Fibroblast of lung (primary cell): ENCODE measurements around the gene KLK4. TPM values are rescaled to one million over a fixed set of nuclear protein-coding genes. Genes with fewer than 3 reads are reported as not detected.

Experiments used
- DNase-seq, 2 donors: peaks; one replicate each; pipeline versions ENCODE4 v3.0.0 to v3.0.0-alpha.2; 2010; ENCODE audit warnings: low read depth in 2 of 2
- H2AFZ ChIP-seq: 2 replicates; pipeline ENCODE4 v1.5.1; 2012; ENCODE audit warnings: low read length, control low read depth, inconsistent platforms
- H3K27ac ChIP-seq: 2 replicates; pipeline ENCODE4 v1.5.1; 2011; ENCODE audit warnings: low read length, control low read depth; ENCODE audit not compliant: insufficient read depth
- H3K27me3 ChIP-seq: 2 replicates; pipeline ENCODE4 v1.5.1; 2011; ENCODE audit warnings: mild to moderate bottlenecking, low read length; ENCODE audit not compliant: control insufficient read depth, insufficient read depth
- H3K36me3 ChIP-seq: 2 replicates; pipeline ENCODE4 v1.5.1; 2011; ENCODE audit warnings: low read length; ENCODE audit not compliant: control insufficient read depth, insufficient read depth
- H3K4me1 ChIP-seq: 2 replicates; pipeline ENCODE4 v1.5.1; 2011; ENCODE audit warnings: low read length; ENCODE audit not compliant: control insufficient read depth, insufficient read depth; ENCODE audit errors: extremely low read depth
- H3K4me2 ChIP-seq: 2 replicates; pipeline ENCODE4 v1.5.1; 2011; ENCODE audit warnings: low read length, control low read depth; ENCODE audit not compliant: insufficient read depth; ENCODE audit errors: extremely low read depth
- H3K4me3 ChIP-seq, 4 experiments: fragments of 200-600 bp in 1 of 4; sonication (generic) in 1 of 4; replicated peaks in 1 of 4; 2 replicates each; pipeline ENCODE4 v1.5.1; 2011 to 2016; ENCODE audit warnings: low read length in 4 of 4, low read depth in 3 of 4, mild to moderate bottlenecking in 3 of 4, control low read depth in 2 of 4, inconsistent platforms in 1 of 4, mixed read lengths in 1 of 4; ENCODE audit not compliant: insufficient read depth in 1 of 4; ENCODE audit errors: control extremely low read depth in 1 of 4
- H3K79me2 ChIP-seq: 2 replicates; pipeline ENCODE4 v1.5.1; 2012; ENCODE audit warnings: mild to moderate bottlenecking, low read length, inconsistent platforms; ENCODE audit not compliant: control insufficient read depth, insufficient read depth
- H3K9ac ChIP-seq: 2 replicates; pipeline ENCODE4 v1.5.1; 2011; ENCODE audit warnings: mild to moderate bottlenecking, low read length, control low read depth; ENCODE audit not compliant: insufficient read depth
- H3K9me3 ChIP-seq: 2 replicates; pipeline ENCODE4 v1.5.1; 2012; ENCODE audit warnings: low read depth, low read length; ENCODE audit not compliant: control insufficient read depth, insufficient read depth
- H4K20me1 ChIP-seq: 2 replicates; pipeline ENCODE4 v1.5.1; 2011; ENCODE audit warnings: low read length; ENCODE audit not compliant: control insufficient read depth, insufficient read depth; ENCODE audit errors: extremely low read depth
- CTCF ChIP-seq, 2 donors: IDR thresholded peaks in 1 of 2; conservative IDR thresholded peaks in 1 of 2; 1 replicate in 1 of 2; 2 replicates in 1 of 2; pipeline ENCODE4 v1.5.1; 2011 to 2012; ENCODE audit warnings: low read length in 2 of 2, control low read depth in 1 of 2, inconsistent platforms in 1 of 2, low read depth in 1 of 2, mild to moderate bottlenecking in 1 of 2
- EZH2 ChIP-seq: IDR thresholded peaks from 2 replicates; pipeline ENCODE4 v1.5.1; 2012; ENCODE audit warnings: low read length, control low read depth, mild to moderate bottlenecking; ENCODE audit errors: missing control alignments
- polyA plus RNA-seq, 2 donors: library from polyadenylated mRNA; depleted of rRNA in 1 of 2; stranded (reverse) in 1 of 2; unstranded in 1 of 2; fragments of >200 nt; gene quantifications; 2 replicates each; pipeline ENCODE4 v1.2.1, GENCODE V29; 2011 to 2012; ENCODE audit warnings: missing spikeins in 1 of 2
- total RNA-seq: library from RNA; depleted of rRNA; stranded (reverse); fragments of >200 nt; gene quantifications from 2 replicates; pipeline ENCODE4 v1.2.1, GENCODE V29; 2014

The KLK4 gene
- total and polyA plus RNA-seq, 2 donors (not counting 1 experiment from before 2014, with no cell fraction given) = not detected

DNA sequence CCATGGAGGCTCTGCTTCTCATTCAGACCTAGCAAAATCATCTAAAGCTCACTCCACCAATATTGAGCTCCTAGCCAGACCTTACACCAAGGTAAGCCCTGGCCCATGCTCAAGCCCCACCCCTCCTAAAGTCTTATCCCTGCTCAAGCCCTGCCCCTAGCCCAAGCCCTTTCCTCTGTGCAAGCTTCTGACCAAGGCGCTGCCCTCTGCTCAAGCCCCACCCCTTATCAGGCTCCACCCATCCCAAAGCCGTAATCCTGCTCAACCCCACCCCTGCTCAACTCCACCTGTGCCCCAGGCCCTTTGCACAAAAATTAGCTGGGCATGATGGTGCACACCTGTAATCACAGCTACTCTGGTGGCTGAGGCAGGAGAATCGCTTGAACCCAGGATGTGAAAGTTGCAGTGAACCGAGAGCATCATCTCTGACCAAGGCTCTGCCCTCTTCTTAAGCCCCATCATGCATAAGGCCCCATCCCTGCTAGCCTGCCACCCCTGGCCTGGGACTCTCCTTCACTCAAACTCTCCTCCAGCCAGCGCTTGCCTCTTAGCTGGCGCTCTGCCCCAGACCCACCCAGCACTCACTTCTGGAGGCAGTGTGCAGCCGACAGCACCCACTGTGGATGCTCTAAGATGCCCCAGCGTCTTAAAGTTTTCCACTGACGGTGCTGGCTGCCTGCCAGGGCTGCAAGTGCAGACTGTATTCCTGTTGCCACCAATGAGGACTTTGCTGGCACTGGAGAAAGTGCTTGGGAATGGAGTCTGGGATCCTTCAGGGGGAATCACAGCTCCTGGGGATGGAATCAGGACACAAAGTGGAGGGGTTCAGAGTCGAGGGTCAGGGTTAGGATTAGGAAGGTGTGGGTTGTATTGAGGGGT lies 16.5 kb downstream of the KLK4 start:
- Histone ChIP-seq H3K4me3 (no peak overlapping the region), H3K36me3 (no peaks in the 10 kb centered on the region), H3K79me2 (no peaks in the 10 kb centered on the region), H3K4me1 (no peaks in the 10 kb centered on the region), H3K9ac (no peak overlapping the region), H3K27ac (no peak overlapping the region), H2AFZ (no peak overlapping the region), H3K9me3 (no peaks in the 10 kb centered on the region), H3K4me2 (no peak overlapping the region), H3K27me3 (no peaks in the 10 kb centered on the region), H4K20me1 (no peaks in the 10 kb centered on the region)
- no peak for DNase-seq
- TF ChIP-seq EZH2 (no peak), CTCF (conservative IDR thresholded peaks at IDR 0.05 in 1 of 2, IDR thresholded peaks at IDR 0.05 in 1 of 2; ENCODE audit: low read depth in 1 of 2, low read length in 2 of 2) (no peak)

DNA sequence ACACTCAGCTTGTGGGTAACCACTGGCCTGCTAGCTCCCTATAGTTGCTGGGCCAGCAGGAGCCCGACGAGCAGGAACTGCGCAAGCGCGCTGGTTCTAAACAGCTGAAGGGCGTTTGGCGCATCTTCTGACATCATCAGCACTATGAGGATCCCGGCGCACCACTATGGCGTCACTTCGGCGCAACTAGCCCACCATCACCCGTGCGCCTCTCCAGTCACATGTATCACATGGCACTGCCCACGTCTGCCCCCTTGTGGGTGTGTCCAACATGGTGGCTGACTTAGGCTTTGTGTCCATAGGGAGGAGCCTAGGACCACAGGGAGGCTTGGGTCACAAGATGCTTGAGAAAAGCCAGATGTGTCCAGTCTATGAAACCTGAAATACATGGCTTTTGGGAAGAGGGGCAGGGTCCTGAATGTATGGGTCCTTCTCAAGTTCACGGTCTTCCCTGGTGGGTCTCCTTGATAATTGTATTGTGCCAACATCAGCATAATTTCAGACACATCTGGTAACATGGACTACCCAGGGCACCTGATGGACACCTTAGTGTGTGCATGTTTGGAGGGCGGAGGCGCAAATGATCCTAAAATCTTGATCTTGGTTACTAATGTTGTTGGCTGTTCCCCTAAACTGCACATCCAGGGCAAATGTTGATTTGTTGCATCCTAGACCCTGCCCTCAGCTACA lies 18.0 kb downstream of the KLK4 start:
- no peak overlapping the region for H2AFZ ChIP-seq
- H4K20me1 ChIP-seq = no peaks in the 10 kb centered on the region
- H3K36me3 ChIP-seq = no peaks in the 10 kb centered on the region
- H3K9ac ChIP-seq = no peak overlapping the region
- no peaks in the 10 kb centered on the region for H3K9me3 ChIP-seq
- no peaks in the 10 kb centered on the region for H3K79me2 ChIP-seq
- no peak overlapping the region for H3K4me2 ChIP-seq
- no peaks in the 10 kb centered on the region for H3K27me3 ChIP-seq
- H3K4me3 ChIP-seq = no peak overlapping the region
- DNase-seq = no peak
- no peaks in the 10 kb centered on the region for H3K4me1 ChIP-seq
- no peak overlapping the region for H3K27ac ChIP-seq
- TF ChIP-seq CTCF (conservative IDR thresholded peaks at IDR 0.05 in 1 of 2, IDR thresholded peaks at IDR 0.05 in 1 of 2; ENCODE audit: low read depth in 1 of 2, low read length in 2 of 2) (no peak), EZH2 (no peak)

GRCh38 chr19:50891253-50891625 lies 20.0 kb downstream of the KLK4 start:
- no peaks in the 10 kb centered on the region for H3K9me3 ChIP-seq
- no peak for TF ChIP-seq CTCF (conservative IDR thresholded peaks at IDR 0.05 in 1 of 2, IDR thresholded peaks at IDR 0.05 in 1 of 2; ENCODE audit: low read depth in 1 of 2, low read length in 2 of 2)
- no peak for TF ChIP-seq EZH2
- no peak overlapping the region for H2AFZ ChIP-seq
- H3K4me1 ChIP-seq = no peaks in the 10 kb centered on the region
- H4K20me1 ChIP-seq = no peaks in the 10 kb centered on the region
- H3K79me2 ChIP-seq = no peaks in the 10 kb centered on the region
- H3K4me3 ChIP-seq = no peak overlapping the region
- no peak overlapping the region for H3K4me2 ChIP-seq
- H3K36me3 ChIP-seq = no peaks in the 10 kb centered on the region
- H3K27ac ChIP-seq = no peak overlapping the region
- H3K9ac ChIP-seq = no peak overlapping the region
- DNase-seq = no peak
- H3K27me3 ChIP-seq = no peaks in the 10 kb centered on the region
